ENCODE measurements around the gene NXPE3.

NXPE3 gene

DNA sequence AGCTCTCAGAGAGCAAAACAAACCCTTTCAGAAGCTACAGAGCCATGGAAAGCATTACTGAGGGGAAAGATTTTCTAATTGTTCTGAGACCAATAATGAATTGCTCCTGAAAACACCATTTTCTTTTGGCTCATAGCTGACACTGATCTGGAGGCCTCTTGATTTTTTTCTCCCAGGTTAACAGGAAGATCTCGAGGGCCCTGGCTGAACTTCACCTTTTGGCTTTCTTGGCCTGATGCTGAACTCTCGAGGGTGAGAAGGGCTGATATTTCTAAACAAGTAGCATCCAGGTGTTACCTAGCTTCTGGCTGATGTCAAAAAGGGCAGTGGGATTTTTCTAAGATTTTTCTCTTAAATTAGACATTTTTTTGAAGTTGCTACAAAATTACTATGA lies 50.4 kb downstream of the NXPE3 start:
- DNase-seq, result no peak

DNA sequence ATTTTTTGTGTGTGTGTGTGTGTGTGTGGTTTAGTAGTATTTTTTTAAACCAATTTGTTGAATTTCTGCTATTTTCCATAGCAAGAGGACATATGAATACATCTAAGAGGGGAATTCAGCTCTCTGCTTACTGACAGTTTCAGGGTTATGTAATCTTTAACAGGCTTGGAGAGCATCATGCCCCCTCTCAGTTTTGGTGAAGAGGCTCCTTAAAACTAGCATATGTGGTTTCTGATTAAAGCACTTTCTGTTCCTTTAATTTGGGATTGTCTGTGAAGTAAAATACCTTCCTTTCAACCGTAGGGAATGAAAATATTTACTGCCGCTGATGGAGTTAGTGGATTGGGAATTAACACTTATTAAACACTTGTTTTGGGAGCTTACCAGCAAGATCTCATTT lies 50.9 kb downstream of the NXPE3 start:
- no peak for DNase-seq

DNA sequence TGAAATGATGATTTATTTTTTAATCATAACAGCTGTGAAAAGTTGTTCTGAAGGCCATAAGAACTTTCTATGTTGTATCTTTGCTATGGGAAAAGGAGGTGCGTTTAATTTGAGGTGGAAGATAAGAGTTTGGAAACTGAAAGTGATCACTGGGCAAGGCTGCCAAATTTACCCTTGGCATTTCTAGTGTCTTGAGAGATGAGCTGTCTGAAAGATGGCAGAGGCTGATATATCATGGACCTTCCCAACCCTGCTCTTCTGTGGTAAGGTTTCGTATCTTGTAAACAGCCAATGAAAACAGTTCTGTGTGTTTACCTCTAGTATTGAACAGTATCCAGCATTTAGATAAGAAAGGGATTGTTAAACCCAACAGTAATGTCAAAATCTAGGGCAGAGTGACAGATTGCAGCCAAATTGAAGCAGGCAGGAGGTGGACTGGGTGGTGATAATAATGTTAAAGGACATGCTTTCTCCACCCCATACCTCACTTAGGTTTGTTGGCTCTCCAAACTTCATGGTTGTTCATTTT lies 54.5 kb downstream of the NXPE3 start:
- peak in 1 of 5 experiments; percentile 62 for DNase-seq

DNA sequence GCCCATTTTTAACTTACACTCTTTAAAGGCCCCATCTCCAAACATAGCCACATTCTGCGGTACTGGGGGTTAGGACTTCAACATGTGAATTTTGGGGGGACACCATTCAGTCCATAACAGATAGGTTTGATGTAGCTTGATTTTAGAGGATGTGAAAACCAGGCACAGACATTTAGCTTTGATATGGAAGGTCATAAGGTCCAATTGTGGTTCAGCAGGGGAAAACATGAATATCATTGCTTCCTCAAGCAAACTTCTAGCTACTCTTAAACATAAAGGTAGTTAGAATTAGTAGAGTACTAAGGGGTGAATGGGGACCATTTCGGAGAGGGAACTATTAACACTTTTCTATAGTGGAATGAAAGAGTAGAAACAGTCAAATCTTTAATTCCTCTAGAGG lies 56.7 kb downstream of the NXPE3 start:
- no peak for DNase-seq

DNA sequence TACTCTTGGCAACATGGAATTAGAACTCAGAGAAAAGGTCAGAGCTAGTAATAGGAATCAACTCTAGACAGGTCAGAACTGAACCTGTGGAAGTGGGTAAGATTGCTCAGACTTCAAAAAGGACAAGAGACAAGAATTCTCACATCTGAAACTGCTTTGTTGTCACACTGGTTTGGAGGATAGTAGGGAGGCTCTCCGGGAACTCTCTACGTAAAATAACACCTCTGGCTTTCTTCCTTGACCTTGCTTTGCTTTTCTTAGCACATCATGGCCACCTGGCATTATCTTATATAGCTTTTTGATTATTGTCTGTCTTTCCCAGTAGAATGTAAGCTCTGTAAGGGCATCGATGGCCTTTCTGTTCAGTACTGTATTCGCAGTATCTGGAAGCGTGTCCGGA lies 57.1 kb downstream of the NXPE3 start:
- DNase-seq, result no peak

DNA sequence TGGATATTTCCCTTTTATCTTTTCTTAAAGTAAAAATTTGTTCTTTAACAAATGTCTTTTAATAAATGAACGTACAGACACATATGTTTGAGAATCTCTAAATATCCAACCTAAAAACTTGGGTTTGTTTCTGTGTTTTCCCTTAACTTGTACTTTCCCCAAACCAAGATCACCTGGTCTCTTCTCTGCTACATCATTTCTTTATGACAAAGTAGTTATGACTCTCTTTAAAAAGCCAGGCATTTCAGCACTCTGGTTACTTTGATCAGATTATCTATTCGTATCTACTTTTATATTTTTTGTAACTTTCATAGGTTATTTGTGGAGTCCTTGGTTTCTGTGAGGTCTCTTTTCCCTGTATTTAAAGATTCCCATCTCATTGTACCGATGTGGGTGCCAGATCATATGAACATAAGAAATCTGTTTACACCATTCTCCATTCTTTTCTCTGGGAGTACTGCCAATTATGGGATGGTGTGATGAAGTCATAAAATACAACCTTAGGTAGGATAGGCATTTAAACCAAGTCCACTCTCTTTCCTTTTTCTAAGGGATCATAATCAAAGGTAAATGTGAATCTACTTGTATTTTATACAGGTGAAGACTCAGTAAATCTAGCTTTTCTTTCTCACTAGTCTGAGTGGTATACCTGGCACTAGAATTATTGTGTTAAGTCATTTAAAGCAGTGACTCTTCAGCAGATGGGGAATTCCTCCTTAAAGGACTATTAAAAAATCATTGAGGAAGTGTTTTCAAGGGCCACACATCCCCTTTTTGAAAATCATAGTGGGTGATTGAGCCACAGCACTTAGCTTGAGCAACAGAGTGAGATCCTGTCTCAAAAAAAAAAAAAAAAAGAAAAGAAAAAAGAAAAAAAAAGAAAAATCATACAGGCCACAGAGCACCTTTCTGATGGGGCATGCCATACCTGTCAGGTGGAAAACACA lies 57.9 kb downstream of the NXPE3 start:
- no peak for DNase-seq

DNA sequence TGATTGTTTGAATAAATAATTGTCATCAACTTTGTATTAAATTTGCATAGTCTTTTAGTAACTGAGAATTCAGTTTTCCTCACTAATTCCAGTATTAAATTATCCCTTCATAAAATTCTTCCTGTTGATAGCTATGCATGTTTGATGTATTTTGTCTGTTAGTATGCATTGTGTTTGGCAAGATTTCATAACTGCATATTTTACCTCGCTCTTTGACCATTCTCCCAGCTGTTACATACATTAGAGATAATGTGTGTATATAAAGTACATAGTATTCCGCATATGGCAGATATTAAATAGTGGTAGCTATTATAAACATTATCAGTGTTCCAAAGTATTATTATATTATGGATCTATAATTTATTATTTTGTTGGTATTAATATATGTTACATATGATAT lies 59.7 kb downstream of the NXPE3 start:
- DNase-seq, result no peak

DNA sequence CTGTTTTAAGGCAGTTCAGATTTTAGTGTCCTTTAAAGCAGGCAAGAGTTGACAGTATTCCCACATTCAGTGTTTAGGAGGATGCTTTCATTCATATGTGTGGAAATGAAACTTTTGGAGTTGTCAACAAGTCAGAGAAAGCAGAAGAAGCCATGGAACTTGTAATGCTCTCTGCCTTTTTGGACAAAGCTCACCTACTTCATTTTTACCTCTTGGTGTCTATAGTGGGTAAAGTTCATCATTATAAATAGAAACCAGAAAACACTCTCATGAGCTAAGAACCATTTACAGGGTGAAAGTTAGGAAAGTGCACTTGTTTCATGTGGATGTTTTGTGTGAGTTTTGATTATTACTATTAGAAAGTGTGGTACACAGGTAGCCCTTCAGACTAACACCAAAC lies 61.1 kb downstream of the NXPE3 start:
- DNase-seq, result no peak

DNA sequence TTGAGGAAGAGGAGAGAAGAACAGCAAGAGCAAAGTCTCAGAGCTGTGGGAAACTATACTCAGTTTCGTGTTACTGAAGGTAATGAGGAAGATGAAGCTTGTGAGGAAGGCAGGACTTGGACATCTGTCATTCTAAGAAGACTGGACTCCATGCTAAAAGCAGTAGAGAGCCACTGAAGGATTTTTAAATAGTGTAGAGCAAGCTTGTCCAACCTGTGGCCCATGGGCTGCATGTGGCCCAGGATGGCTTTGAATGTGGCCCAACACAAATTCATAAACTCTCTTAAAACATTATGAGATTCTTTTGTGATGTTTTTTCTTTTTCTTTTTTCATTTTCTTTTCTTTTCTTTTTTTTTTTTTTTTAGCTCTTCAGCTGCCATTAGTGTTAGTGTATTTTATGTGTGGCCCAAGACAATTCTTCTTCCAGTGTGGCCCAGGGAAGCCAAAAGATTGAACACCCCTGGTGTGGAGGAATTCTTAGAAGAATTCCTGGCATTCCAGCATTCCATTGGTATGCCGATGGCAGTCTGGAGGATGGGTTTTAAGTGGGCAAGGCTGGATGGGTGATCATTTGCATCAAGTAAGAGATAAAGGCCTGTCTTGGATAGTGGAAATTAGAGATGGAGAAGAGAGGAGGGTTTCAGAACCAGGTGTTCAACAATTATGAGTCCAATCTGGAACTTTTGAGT lies 63.4 kb downstream of the NXPE3 start:
- DNase-seq, result no peak

DNA sequence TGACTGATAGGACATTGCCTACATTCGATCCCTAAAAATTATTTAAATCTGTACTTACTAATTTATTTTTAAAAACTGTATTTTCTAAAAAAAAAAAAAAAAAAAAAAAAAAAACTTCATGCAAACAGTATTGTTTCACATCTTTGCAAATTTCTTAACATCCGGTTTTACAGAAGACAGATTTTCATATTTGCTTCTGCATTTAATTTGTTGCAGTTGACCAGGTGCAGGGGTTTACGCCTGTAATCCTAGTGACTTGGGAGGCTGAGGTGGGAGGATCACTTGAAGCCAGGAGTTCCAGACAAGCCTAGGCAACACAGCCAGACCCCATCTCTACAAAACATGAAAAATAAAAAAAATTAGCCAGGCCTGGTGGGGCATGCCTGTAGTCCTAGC lies 63.9 kb downstream of the NXPE3 start:
- DNase-seq, result no peak

DNA sequence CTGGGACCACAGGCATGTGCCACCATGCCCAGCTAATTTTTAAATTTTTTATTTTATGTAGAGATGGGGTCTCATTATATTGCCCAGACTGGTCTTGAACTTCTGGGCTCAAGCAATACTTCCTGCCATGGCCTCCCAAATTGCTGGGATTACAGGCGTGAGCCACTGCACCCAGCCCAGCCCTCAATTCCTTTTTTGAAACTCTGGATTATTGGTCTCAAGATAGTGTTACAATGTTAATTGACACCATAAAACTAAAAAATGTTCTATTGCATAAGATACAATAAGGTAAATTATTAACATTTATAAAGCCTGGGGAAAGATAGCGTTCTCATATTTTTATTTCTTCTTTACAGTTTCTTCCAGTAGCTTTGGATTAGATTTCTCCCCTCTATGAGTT lies 66.4 kb downstream of the NXPE3 start:
- DNase-seq, result no peak

DNA sequence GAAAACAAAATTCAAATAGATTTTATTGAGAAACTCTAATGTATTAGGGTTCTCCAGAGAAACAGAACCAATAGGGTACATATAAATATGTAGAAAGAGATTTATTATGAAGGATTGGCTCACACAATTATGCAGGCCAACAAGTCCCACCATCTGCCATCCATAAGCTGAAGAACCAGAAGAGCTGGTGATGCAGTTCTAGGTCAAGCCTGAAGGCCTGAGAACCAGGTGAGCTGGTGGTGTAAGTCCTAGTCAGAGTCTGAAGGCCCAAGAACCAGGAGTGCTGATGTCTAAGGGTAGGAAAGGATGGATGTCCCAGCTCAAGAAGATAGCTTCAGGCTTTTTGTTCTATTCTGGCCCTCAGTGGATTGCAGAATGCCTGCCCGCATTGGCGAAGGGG lies 67.7 kb downstream of the NXPE3 start:
- no peak for DNase-seq

DNA sequence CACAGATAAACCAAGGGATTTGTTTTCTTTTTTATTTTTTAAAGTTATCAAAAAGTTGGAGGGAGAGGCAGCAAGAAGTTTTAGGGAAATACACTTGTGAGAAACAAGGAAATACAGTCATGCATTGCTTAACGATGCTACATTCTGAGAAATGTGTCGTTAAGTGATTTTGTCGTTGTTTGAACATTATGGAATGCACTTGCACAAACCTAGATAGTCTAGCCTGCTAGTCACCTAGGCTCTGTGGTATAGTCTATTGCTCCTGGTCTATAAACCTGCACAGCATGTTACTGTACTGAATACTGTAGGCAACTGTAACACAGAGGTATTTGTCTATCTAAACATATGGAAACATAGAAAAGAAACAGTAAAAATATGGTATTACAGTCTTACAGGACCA lies 68.3 kb downstream of the NXPE3 start:
- DNase-seq, result no peak

DNA sequence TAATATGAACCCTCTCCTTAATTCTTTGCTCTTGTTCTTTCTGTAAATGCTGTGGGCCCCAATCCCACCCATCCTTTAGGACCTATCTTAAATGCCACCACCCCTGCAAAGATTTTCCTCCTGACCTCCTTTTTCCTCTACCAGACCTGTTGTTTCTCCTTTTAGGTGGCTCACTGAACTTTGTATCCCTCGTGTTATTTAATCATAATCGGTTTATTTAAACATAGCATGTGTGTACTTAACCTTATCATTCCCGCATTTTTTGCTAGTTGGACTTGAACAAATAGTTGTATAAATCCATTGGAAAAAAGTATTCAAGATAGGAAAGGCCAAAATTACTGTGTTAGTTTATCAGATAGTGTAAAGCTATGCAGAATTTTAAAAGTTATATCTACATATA lies 69.3 kb downstream of the NXPE3 start:
- DNase-seq, result no peak

DNA sequence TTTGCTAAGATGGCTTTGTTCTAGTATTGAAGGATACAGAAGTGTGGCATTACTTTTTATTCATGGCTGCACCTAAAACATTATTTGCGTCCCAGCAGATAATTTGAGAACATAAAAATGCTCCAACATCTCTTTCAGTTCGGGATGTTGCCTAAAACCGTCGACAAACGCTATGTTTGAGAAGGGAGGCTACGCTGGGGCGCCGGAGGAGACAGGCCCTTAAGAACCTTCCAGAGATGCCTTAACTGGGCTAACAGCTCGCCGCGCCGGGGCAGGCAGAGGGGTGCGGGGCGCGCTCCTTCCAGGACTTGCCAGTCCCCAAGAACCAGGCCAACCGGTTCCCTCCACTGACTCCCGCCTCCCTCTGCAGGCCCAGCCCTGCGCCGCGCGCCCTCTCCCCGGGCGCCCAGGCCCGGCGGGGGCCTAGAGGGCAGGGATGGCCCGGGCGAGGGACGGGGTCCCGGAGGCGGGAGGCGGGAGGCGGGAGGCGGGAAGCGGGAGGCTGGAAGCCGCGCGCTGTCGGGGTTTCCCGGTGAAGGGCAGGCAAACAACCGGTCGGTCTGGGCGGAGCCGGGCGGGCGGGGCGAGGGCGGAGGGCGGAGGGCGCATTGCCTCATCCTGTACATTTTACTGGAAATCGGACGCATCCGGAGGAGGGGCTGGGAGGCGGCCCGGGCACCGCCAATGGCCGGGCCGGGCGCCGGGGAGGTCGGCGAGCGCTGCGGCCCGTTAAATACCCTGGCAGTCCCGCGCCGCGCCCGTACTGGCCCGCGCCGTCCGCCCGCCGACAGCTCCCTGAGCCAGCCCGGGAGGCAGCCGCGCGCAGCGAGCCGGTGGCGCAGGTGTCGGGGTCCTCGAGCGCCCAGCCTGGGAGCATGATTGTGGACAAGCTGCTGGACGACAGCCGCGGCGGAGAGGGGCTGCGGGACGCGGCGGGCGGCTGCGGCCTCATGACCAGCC lies 70.0 kb downstream of the NXPE3 start, which contains the start of gene NFKBIZ:
TSS of gene NFKBIZ (plus strand) at position 761 of the 960 bp plus-strand sequence. CDS start at position 876, 115 bp downstream.
- DNase-seq, result peak; percentile 85 to 93 (median 90)

DNA sequence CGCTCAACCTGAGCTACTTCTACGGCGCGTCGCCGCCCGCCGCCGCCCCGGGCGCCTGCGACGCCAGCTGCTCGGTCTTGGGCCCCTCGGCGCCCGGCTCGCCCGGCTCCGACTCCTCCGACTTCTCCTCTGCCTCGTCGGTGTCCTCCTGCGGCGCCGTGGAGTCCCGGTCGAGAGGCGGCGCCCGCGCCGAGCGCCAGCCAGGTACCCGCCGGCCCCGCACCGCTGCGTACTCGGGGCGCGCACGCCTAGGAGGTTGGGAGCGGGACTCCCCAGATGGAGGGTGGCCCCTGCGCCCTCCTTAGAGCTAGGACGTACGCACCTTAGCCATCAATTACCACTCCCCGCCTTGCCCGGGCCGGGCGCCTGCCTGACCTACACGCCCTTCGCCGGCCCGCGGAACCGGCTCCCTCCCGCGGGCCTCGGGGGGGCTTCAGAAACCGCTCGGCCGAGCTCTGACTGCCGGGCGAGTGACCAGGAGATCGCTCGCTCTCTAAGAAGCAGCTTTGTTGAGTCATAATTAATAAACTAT lies 70.8 kb downstream of the NXPE3 start:
- peak in 4 of 5 experiments; percentile 23 to 78 (median 33) for DNase-seq

DNA sequence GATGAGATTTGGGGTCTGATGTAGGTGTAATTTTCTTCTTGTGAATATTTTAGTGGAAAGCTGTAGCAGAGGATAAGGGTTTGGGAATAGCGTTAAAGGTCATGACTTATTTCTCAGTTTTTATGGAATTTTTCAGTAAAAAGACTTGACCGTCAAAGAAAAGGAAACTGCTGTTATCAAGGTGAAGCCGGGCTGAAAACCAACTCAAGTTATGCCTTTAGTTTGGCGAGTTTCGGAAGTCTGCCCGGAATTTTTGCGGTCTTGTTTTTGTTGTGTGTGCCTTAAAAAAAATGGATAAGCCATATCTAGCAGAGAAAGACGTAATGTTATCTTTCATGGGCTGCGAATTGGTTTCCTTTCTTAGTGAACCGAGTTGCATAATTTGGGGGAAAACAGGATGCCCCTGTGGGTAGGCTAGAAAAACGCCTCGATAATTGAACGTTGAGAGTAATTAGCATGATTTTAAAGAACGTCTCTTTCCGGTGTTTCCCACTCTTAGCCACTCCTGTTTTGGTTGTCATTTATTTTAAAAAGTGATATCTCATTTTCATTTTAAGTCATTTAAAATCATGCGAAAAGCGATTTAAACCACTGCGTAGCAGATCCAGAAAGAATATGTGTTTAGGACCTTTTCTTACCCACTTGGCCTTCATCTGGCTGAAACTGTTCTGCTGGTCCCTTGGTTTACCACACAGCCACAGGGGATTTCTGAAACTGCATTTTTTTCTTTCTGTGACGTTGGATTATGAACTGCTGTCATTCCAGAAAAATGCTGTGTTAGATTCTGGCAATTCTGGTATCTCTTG lies 71.4 kb downstream of the NXPE3 start:
- DNase-seq, result peak in 4 of 5 experiments; percentile 17 to 89 (median 66)

DNA sequence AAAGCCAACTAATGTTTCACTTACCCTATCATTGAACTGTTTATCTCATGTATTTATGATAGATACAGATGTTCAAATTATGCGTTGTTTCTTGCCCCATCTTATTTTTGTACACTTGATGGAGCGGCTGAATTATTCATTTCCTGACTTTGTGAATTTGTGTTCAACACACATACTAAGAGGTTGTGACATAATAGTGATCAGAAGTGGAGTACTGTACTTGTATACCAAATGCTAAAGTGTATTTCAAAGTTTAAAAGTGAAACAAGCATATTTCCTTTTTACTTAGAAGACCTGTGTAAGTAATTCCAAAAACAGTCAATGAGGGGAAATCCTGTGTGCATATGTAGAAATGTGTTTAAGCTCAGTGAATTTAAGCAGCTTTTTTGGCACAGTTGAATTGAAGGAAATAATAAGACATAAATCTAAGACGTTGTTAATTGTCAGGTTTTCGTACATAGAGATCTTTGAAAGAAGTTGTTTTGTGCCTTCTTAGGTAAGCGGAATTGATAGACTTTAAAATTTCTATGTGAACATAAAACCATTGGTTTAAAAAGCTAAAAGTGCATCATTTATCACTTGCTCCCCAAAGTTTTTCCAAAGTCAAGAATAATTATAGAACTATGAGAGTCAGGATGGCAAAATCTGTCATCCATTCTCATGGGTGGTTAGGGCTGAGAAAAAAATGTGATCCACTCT lies 72.2 kb downstream of the NXPE3 start:
- DNase-seq, result peak in 1 of 5 experiments; percentile 65

DNA sequence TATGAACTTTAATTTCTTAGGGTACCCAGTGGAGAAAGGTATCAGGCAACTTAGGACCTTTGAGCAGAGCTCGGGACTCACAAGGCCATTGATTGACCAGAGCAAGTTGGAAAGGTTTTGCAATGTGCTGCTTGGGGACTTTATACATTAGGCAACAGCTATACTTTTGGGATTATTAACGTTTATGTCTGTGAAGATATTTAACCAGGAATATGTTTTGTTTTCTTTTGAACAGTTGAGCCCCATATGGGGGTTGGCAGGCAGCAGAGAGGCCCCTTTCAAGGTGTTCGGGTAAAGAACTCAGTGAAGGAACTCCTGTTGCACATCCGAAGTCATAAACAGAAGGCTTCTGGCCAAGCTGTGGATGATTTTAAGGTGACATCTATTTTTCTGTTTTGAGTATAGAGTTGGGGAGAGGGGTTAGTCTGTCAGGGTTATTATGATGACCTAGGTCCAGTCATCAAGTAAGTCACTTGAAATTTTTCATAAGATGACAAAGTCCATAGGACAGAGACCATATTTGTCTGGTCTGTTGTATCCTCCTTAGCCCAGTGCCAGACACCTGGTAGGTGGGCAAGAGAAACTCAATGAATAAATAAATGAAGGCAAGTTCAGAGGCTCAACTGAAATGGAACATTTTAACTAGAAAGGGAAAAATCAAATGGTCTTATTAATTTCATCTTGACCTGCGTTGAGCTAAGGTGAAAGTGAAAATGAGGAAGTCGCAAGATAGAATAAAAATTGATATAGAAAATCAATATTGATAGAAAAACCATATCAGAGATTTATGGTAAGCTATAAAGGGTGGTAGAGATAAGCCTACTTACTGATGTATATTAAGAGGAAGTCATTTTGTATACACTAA lies 73.1 kb downstream of the NXPE3 start:
- DNase-seq, result no peak

All from T-helper 2 cell (primary cell).